Type B pancreatic cell (in vitro differentiated cells): Measurements from ENCODE around the gene NGEF. TPM values are rescaled to one million over a fixed set of nuclear protein-coding genes. Genes with fewer than 3 reads are reported as not detected.
A peak's percentile ranks its signal among the peaks of the same experiment; 100 is the strongest.
"Not testable (repeated sequence)": the region's sequence is repeated elsewhere in the genome, so short reads cannot be mapped to it uniquely, and the experiment has no call there.

ENCODE experiments used
- DNase-seq: peaks from one replicate; pipeline ENCODE4 v3.0.0; 2021; ENCODE audit warnings: mixed read lengths; ENCODE audit not compliant: unreplicated experiment; ENCODE audit errors: extremely low spot score
- H3K27ac Mint-ChIP-seq: 2 replicates; pipeline ENCODE4 v1.8.0; 2021; ENCODE audit warnings: mild to moderate bottlenecking, mixed read lengths
- H3K27me3 Mint-ChIP-seq: 2 replicates; pipeline ENCODE4 v1.8.0; 2021; ENCODE audit warnings: mixed read lengths
- H3K36me3 Mint-ChIP-seq: 2 replicates; pipeline ENCODE4 v1.8.0; 2021; ENCODE audit warnings: mixed read lengths
- H3K4me1 Mint-ChIP-seq: one replicate; pipeline ENCODE4 v1.8.0; 2021; ENCODE audit warnings: mixed read lengths; ENCODE audit not compliant: unreplicated experiment
- H3K4me3 Mint-ChIP-seq: 2 replicates; pipeline ENCODE4 v1.8.0; 2021; ENCODE audit warnings: mild to moderate bottlenecking, mixed read lengths
- H3K9me3 Mint-ChIP-seq: 2 replicates; pipeline ENCODE4 v1.8.0; 2021; ENCODE audit warnings: mixed read lengths
- CTCF ChIP-seq: fragments of 200-600 bp; sonication (generic); conservative IDR thresholded peaks from 2 replicates; pipeline ENCODE4 v1.5.0; 2021; ENCODE audit warnings: antibody characterized with exemption, mild to moderate bottlenecking
- total RNA-seq: library from RNA; stranded (reverse); gene quantifications from 2 replicates; pipeline ENCODE4 v1.2.1, GENCODE V29; 2021; ENCODE audit warnings: low replicate concordance

NGEF gene
- total RNA-seq, 1 donor from 2014 or later: 20.7 TPM

- TF ChIP-seq CTCF: no peak
Measured at GRCh38 chr2:232920055-232920454, 93.0 kb downstream of the NGEF start.

GRCh38 chr2:232919141-232919540 lies 93.9 kb downstream of the NGEF start:
- Mint-ChIP-seq H3K27me3 (peaks cover 38% of the 10 kb centered on the region), H3K4me1 (no peaks in the 10 kb centered on the region), H3K27ac (no peak overlapping the region), H3K36me3 (peaks cover 3% of the 10 kb centered on the region), H3K4me3 (no peak overlapping the region), H3K9me3 (no peaks in the 10 kb centered on the region)
- no peak for DNase-seq
- no peak for TF ChIP-seq CTCF

More at GRCh38 chr2:232920055-232920454, 93.0 kb downstream of the NGEF start:
- Mint-ChIP-seq H3K27ac (no peak overlapping the region), H3K27me3 (peaks cover 46% of the 10 kb centered on the region), H3K9me3 (no peaks in the 10 kb centered on the region), H3K4me3 (no peak overlapping the region), H3K36me3 (peaks cover 5% of the 10 kb centered on the region), H3K4me1 (peaks cover under 1% of the 10 kb centered on the region)
- DNase-seq: no peak

- H3K27me3 Mint-ChIP-seq: peaks cover 11% of the 10 kb centered on the region
- TF ChIP-seq CTCF: no peak
- DNase-seq: no peak
- H3K27ac Mint-ChIP-seq: no peak overlapping the region
- peaks cover 5% of the 10 kb centered on the region for H3K36me3 Mint-ChIP-seq
- H3K4me1 Mint-ChIP-seq: no peaks in the 10 kb centered on the region
- H3K4me3 Mint-ChIP-seq: no peak overlapping the region
- peaks cover 5% of the 10 kb centered on the region for H3K9me3 Mint-ChIP-seq
Measured at GRCh38 chr2:232913903-232914302, 99.2 kb downstream of the NGEF start.

GRCh38 chr2:232911712-232912277 lies 101.3 kb downstream of the NGEF start:
- H3K27ac Mint-ChIP-seq: no peak overlapping the region
- no peak overlapping the region for H3K4me3 Mint-ChIP-seq
- no peak for TF ChIP-seq CTCF
- H3K27me3 Mint-ChIP-seq: peaks cover 8% of the 10 kb centered on the region
- H3K36me3 Mint-ChIP-seq: peaks cover 5% of the 10 kb centered on the region
- H3K9me3 Mint-ChIP-seq: peaks cover 5% of the 10 kb centered on the region
- peaks cover 4% of the 10 kb centered on the region for H3K4me1 Mint-ChIP-seq
- DNase-seq: no peak

GRCh38 chr2:232910376-232910775 lies 102.7 kb downstream of the NGEF start:
- H3K4me3 Mint-ChIP-seq: no peak overlapping the region
- peaks cover 2% of the 10 kb centered on the region for H3K27me3 Mint-ChIP-seq
- no peak overlapping the region for H3K27ac Mint-ChIP-seq
- no peak for DNase-seq
- no peak for TF ChIP-seq CTCF
- peaks cover 5% of the 10 kb centered on the region for H3K36me3 Mint-ChIP-seq
- H3K9me3 Mint-ChIP-seq: peaks cover 5% of the 10 kb centered on the region
- H3K4me1 Mint-ChIP-seq: peaks cover 4% of the 10 kb centered on the region

GRCh38 chr2:232908695-232909094 lies 104.4 kb downstream of the NGEF start:
- Mint-ChIP-seq H3K27ac (no peak overlapping the region), H3K9me3 (peaks cover 5% of the 10 kb centered on the region), H3K36me3 (peaks cover 5% of the 10 kb centered on the region), H3K4me3 (no peak overlapping the region), H3K27me3 (no peaks in the 10 kb centered on the region), H3K4me1 (peaks cover 4% of the 10 kb centered on the region)
- no peak for DNase-seq
- no peak for TF ChIP-seq CTCF

- not testable (repeated sequence) for H3K4me1 Mint-ChIP-seq, H3K27ac Mint-ChIP-seq, H3K36me3 Mint-ChIP-seq, DNase-seq, H3K4me3 Mint-ChIP-seq, H3K27me3 Mint-ChIP-seq, H3K9me3 Mint-ChIP-seq
Measured at GRCh38 chr2:232907718-232908085, 105.4 kb downstream of the NGEF start.

- H3K9me3 Mint-ChIP-seq, H3K36me3 Mint-ChIP-seq, DNase-seq, H3K27ac Mint-ChIP-seq, H3K27me3 Mint-ChIP-seq, H3K4me1 Mint-ChIP-seq: not testable (repeated sequence)
- H3K4me3 Mint-ChIP-seq: peak overlapping the region; percentile 19
Measured at GRCh38 chr2:232906867-232907717, 106.0 kb downstream of the NGEF start.
